Stimulated activated CD8-positive, alpha-beta memory T cell treated with anti-CD3 and anti-CD28 coated beads, Interleukin-15, amount 100 ng/mL, for 4 hours (primary cell): Measurements from ENCODE around the gene CELA3A.

Experiments used
- DNase-seq, 2 donors: peaks; one replicate each; pipeline ENCODE4 v3.0.0-alpha.2; 2020; ENCODE audit warnings: low read depth in 2 of 2

Gene CELA3A

GRCh38 chr1:22050330-22050729, 48.9 kb downstream of the CELA3A start:
- no peak for DNase-seq

GRCh38 chr1:22051607-22052114, 50.2 kb downstream of the CELA3A start:
- DNase-seq, result no peak

DNA sequence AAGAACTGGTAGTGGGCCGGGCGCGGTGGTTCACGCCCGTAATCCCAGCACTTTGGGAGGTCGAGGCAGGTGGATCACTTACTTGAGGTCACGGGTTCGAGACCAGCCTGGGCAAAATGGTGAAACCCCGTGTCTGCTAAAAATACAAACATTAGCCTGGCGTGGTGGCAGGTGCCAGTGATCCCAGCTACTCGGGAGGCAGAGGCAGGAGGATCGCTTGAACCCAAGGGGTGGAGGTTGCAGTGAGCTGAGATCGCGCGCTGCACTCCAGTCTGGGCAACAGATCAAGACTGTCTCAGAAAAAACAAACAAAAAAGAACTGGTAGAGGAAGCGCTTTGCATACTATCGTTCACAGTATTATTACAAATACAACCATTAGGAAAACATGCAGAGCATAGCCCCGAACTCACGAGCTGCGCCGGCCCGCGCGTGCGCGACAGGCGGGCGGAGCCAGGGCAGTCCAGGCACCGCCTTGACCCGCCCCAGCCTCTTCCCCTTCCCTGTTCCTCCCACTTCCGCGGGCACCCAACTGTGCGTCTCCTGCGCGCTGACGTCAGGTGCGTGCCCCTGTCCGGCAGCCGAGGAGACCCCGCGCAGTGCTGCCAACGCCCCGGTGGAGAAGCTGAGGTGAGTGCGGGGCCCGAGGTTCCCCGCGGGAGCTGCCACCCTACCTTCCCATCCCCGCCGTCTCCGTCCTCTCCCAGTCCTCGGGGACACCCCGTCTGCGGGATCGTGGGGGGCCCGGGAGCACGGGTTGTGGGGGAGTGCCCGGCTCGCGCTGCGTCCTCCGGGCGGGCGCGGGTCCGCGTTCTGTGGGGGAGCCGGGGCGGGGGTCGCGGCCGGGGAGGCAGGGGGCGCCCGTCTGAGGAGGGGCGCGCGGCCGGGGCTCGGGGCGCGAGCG, 50.9 kb downstream of the CELA3A start, which contains the start of gene CDC42:
Gene CDC42, plus strand, starts transcription at position 595 of the 902 bp plus-strand sequence. CDS start 25,770 bp downstream, outside the sequence.
- DNase-seq, result peak; percentile 91 to 92

- peak in 1 of 2 donors; percentile 25 for DNase-seq
Observed at GRCh38 chr1:22053017-22053860, 51.8 kb downstream of the CELA3A start.

DNA sequence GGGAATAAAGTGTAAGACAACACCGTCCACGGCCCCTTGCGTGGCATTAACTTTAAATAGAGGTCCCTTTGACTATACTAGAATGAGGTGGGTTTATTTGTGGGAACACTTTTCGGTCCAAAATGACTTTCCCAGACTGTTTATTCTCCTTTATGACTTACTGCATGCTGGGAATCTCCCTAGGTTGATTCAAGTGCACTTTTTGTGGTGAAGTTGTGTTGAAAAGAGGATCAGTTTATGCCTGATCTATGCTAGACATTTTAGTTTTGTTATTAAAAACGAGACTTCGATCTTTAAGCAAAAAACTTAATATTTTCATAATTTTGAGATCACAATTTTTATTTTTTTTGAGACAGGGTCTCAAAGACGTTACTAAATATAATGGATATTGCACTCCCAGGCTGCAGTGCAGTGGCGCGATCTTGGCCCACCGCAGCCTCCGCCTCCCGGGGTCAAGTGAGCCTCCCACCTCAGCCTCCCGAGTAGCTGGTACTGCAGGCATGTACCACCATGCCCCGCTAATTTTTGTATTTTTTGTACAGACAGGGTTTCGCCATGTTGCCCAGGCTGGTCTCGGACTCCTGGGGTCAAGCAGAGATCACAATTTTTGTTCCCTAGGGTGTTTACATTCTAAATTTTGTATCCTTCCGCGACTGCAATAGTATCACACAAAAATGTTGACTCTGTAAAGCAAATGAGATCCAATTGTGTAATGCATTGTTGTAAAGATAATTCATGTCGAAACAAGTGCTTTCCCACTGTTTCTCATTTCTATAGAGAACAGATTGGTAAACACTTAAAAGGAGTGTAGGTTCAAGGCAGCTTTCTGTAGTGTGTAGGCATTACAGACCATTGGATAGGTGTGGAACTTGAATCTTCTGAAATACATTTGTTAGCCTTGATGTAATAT, 52.7 kb downstream of the CELA3A start:
- no peak for DNase-seq

DNA sequence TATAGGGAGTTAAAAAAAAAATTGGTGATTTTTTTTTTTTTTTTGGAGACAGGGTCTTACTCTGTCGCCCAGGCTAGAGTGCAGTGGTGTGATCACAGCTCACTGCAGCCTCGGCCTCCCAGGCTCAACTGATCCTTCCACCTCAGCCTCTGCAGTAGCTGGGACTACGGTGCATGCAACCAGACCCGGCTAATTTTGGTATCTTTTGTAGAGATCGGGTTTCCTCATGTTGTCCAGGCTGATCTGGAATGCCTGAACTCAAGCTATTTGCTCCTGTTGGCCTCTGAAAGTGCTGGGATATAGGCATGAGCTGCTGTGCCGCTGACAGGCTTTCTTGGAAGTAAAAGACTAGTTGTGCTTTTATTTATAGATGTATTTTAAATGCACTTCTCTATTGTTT, 54.0 kb downstream of the CELA3A start:
- no peak for DNase-seq

GRCh38 chr1:22056043-22056442, 54.6 kb downstream of the CELA3A start:
- DNase-seq, result no peak

GRCh38 chr1:22056936-22057335, 55.5 kb downstream of the CELA3A start:
- DNase-seq, result no peak

GRCh38 chr1:22057861-22058260, 56.4 kb downstream of the CELA3A start:
- no peak for DNase-seq
